GM12875 (cell line): ENCODE measurements around the gene KRTAP12-1.
"Not testable (repeated sequence)": the region's sequence is repeated elsewhere in the genome, so short reads cannot be mapped to it uniquely, and the experiment has no call there.

ENCODE experiments used
- H3K4me3 ChIP-seq: one replicate; pipeline ENCODE4 v1.5.1; 2011; ENCODE audit warnings: low read depth, low read length, control low read depth
- TF ChIP-seq, protein P1 (sequence below): IDR thresholded peaks from 2 replicates; pipeline ENCODE4 v1.5.1; 2011; ENCODE audit warnings: low read depth, mild to moderate bottlenecking, control low read depth, inconsistent platforms, low read length, moderate library complexity, borderline replicate concordance; ENCODE audit not compliant: insufficient read depth

The KRTAP12-1 gene

GRCh38 chr21:44647222-44647552, 34.8 kb downstream of the KRTAP12-1 start:
- TF ChIP-seq, protein P1, sequence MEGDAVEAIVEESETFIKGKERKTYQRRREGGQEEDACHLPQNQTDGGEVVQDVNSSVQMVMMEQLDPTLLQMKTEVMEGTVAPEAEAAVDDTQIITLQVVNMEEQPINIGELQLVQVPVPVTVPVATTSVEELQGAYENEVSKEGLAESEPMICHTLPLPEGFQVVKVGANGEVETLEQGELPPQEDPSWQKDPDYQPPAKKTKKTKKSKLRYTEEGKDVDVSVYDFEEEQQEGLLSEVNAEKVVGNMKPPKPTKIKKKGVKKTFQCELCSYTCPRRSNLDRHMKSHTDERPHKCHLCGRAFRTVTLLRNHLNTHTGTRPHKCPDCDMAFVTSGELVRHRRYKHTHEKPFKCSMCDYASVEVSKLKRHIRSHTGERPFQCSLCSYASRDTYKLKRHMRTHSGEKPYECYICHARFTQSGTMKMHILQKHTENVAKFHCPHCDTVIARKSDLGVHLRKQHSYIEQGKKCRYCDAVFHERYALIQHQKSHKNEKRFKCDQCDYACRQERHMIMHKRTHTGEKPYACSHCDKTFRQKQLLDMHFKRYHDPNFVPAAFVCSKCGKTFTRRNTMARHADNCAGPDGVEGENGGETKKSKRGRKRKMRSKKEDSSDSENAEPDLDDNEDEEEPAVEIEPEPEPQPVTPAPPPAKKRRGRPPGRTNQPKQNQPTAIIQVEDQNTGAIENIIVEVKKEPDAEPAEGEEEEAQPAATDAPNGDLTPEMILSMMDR: no peak

GRCh38 chr21:44646366-44647221, 35.4 kb downstream of the KRTAP12-1 start, which contains the start of gene KRTAP10-11:
TSS of gene KRTAP10-11 (plus strand) at chr21:44646414. CDS start at chr21:44646459, 45 bp downstream.
- not testable (repeated sequence) for H3K4me3 ChIP-seq

More at GRCh38 chr21:44647222-44647552, 34.8 kb downstream of the KRTAP12-1 start:
- H3K4me3 ChIP-seq: no peak overlapping the region

- H3K4me3 ChIP-seq: no peak overlapping the region
- TF ChIP-seq, protein P1: no peak
Observed at GRCh38 chr21:44644878-44645277, 37.1 kb downstream of the KRTAP12-1 start.

- no peak overlapping the region for H3K4me3 ChIP-seq
- TF ChIP-seq, protein P1: no peak
Observed at GRCh38 chr21:44643741-44644310, 38.1 kb downstream of the KRTAP12-1 start.

GRCh38 chr21:44640761-44641160, 41.2 kb downstream of the KRTAP12-1 start:
- TF ChIP-seq, protein P1: no peak
- no peak overlapping the region for H3K4me3 ChIP-seq

DNA sequence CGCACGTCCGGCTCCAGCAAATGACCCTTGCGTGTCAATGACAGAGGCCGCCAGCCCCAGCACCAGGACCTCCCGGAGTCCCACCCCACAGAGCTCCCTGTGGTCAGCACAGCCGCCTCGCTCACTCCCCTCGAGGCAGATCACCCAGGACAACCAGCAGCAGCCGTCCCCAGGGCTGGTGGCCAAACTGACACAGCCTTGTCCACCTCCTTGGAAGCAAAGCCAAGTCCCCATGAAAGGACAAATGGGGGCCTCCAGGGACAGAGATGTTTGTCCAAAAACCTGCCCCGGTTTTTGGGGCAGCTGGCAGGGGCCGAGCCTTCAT, 42.7 kb downstream of the KRTAP12-1 start:
- TF ChIP-seq, protein P1: no peak
- H3K4me3 ChIP-seq: no peak overlapping the region

- not testable (repeated sequence) for H3K4me3 ChIP-seq
Observed at GRCh38 chr21:44638506-44639330, 43.2 kb downstream of the KRTAP12-1 start.

- not testable (repeated sequence) for H3K4me3 ChIP-seq
Observed at GRCh38 chr21:44637851-44638348, 44.1 kb downstream of the KRTAP12-1 start.
